NCI-H510A treated with DMSO at 0.1 percent for 48 hours (cell line): Measurements from ENCODE around the gene SMAD6.

Experiments
- DNase-seq: peaks from one replicate; lab custom pipeline; 2025; lab: John Stamatoyannopoulos, UW

The SMAD6 gene

DNA sequence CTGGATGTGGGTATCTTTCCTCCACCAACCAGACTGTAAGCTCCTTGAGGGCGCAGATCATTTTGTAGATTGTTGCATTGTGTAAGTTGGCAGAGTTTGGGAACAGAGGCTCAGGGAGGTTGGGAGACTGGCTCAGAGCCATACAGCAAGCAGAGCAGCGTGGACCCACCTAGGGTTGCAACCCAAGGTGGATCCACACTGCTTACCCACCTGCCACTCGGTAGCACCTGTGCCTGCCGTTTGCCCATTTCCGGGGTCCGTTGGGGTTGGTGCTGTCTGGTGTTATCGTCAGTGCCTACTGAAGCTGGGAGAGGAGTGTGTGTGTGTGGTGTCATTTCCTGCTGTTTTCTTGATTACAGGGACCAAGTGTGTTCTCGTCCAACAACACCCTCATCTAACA is 19.0 kb downstream of the SMAD6 start:
- no peak for DNase-seq

DNA sequence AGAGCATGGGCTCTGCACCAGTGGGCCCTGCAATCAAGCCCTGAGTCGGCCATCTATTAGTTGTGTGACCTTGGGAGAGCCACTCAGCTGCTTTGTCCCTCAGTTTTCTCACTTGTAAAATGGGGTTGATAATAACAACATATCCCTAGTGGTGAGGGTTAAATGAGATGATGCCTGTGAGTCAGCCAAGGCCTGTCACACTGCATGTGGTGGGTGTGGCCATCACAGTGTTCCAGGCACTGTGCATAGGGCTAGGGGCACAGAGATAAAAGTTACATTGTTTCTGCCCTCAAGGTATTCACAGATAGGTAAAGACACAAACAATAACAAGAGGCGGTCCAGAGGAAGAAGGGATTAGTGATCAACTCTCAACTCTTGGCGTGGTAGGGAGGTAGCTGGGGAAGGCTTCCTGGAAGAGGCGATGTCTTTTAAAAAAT is 19.5 kb downstream of the SMAD6 start:
- no peak for DNase-seq

DNA sequence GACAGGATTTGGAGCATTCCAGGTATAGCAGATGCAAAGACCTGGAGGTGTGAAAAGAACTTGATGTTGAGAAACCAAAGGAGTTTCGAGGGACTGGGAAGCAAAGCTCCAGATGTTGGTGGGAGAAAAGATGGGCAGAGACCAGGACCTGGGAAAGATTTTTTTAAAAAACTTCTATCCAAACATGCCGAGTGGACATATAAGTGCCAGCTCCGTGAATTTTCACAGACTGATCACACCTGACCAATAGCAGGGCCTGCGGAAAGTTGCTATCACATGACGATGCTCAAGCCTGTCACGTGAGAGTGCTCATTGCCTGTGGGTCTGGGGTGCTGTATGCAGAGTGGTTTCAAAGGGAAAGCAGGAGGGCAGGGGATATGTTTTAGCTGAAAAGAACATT is 19.9 kb downstream of the SMAD6 start:
- DNase-seq = no peak

- no peak for DNase-seq
Measured at GRCh38 chr15:66722757-66723540, 20.9 kb downstream of the SMAD6 start.

DNA sequence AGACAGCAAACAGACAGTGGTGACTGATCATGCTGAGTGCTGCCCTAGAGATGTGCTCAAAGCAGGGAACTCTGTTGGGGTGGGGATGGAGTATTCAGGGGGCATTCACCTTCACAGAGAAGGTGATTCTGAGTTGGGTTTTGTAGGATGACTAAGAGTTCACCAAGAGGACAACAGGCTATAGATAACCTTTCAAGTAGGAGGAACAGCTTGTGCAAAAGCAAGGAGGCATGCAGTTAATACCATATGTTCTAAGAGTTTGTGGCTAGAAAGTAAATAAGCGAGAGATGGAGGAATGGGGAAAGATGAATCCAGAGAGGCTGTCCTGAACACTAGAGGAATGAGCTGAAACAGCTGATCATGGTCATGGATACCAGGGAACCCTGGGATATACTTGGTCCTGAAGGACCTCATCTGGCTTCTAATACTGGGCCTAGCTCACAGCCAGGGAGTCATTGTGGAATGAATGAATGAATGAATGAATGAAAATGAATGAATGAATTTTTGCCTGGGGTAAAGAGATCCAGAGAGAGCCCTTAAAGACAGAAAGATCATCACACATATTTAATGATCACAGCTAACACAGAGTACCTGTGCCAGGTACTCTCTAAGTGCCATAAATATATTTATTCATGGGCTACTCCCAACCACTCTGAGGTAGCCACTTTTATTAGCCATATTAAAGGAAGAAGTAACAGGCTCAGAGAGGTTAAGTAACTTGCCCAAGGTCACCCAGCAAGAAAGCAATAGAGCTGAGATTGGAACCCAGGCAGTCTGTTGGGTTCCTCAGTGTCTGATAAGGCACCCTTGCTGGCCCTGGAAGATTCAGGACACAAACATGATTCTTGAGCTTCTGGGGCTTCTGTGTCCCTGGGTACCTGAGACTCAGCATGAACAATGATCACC is 22.0 kb downstream of the SMAD6 start:
- no peak for DNase-seq

GRCh38 chr15:66724732-66725463 is 22.9 kb downstream of the SMAD6 start:
- no peak for DNase-seq

- DNase-seq = no peak
Measured at GRCh38 chr15:66725464-66725785, 23.4 kb downstream of the SMAD6 start.

DNA sequence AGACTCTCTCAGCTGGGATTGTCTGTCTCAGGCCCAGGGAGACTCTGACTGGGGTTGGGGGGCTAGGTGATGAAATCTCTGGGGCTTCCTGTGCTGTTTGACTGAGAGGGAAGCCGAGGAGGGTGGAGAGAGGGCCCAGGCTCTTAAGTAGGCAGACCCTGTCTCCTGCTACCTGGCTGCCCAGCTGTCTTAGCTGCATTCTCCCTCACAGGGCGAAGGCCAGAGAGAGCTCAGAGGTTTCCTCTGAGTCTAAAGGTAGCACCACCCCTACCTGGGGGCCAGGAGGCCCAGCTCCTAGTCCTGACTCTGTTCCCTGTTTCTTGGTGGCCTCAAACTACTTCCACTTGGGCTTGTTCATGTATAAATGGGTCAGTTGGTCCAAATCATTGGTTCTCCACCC is 24.4 kb downstream of the SMAD6 start:
- no peak for DNase-seq

GRCh38 chr15:66729331-66729951 is 27.4 kb downstream of the SMAD6 start:
- no peak for DNase-seq

GRCh38 chr15:66730168-66731021 is 28.4 kb downstream of the SMAD6 start:
- no peak for DNase-seq

- no peak for DNase-seq
Measured at GRCh38 chr15:66733976-66734375, 31.9 kb downstream of the SMAD6 start.

GRCh38 chr15:66734961-66735908 is 33.2 kb downstream of the SMAD6 start:
- DNase-seq = no peak

- no peak for DNase-seq
Measured at GRCh38 chr15:66735909-66736305, 33.9 kb downstream of the SMAD6 start.

DNA sequence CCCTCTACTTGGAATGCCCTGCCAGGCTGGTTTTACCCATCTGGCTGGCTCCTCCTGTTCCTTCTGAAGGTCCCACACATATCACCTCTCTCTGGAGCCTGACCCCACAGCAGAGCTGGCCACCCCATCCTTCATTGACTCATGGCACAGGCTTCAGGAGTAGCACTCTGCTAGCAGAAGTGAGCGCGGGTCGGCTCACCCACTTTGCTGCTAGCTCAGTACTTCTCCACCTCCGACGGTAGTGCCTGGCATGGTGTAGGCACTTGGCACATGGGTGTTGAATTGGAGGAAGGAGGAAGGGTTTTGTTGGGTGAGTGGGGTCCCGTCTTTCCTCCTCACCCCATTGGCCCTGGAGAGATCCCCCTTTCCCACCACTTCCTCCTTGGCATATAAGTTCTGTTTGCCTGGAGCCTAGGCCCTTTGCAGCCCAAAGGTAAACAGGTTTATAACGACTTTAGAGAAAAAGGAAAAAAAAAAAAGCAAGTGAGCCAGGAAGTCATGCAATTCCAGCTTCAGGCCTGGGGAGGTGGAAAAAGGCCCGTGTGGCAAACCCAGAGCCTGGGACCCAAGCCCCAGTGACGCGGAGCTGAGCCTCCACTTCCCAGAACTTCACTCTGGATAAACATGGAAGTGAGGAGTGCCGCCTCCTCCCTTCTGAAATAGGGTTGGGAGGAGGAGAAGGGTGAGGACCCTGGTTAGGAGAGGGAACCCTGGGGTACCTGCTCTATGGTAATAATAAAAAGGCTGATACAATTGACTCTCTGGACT is 35.4 kb downstream of the SMAD6 start:
- no peak for DNase-seq

- DNase-seq = no peak
Measured at GRCh38 chr15:66738116-66738515, 36.1 kb downstream of the SMAD6 start.

DNA sequence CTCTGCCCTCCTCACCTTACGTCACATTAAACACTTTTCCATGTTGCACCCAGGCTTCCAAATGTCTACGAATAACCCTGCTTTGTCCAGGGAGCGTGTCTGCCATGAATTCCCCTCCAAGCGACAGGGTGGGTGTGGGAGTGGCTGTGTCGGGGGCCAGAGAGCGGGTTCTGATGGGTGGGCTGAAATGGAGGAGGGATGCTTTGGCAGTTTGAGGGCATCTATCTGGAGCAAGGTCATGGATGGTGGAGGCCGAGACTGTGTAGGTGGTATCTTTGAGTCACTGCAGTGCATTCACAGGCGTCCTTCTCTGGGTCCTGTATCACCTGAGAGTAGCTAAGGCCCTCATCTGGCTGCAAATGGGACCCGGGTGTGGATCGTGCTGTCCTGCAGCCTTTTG is 36.6 kb downstream of the SMAD6 start:
- no peak for DNase-seq

GRCh38 chr15:66739287-66739686 is 37.3 kb downstream of the SMAD6 start:
- DNase-seq = no peak

DNA sequence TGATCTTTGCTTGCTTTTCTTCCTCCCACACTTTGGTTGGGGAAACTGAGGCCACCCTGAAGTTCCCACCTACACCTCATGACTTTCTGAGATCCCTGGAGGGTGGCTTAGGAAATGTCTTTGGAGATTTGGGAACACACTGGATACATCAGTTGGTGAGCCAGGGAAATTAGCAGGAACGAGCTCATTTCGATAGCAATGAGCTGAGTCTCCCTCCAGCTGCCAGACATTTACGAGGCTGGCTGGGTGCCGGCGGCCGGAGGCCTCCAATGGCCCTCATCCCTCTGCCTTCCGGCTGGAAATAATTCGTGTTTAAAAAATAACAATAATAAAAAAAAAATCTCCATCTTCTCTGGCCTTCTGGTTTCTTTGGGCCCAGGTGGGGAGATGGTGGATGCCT is 38.8 kb downstream of the SMAD6 start:
- DNase-seq = no peak

- DNase-seq = no peak
Measured at GRCh38 chr15:66741646-66742045, 39.6 kb downstream of the SMAD6 start.
